A549 (cell line): ENCODE results near the gene DIO3. TPM values are rescaled to one million over a fixed set of nuclear protein-coding genes. Genes with fewer than 3 reads are reported as not detected.

Source experiments
- ATAC-seq, 2 experiments: fragments of 200-7000 bp in 1 of 2; fragments of >200 bp in 1 of 2; cut with Nextera tagmentation in 1 of 2; cut with Tn5 transposase in 1 of 2; 3 replicates each; pipeline versions ENCODE4 v1.8.0 to v1.9.1; 2018 to 2020; ENCODE audit warnings: mild to moderate bottlenecking in 1 of 2, moderate library complexity in 1 of 2
- CTCF ChIA-PET: fragments of 300-600 bp; sonication (Branson Sonifier 250); formaldehyde crosslinking; extraction: SDS; loops from one replicate; lab custom pipeline; 2021; ENCODE audit warnings: antibody characterized with exemption, inconsistent platforms; lab: Yijun Ruan, JAX
- POLR2A ChIA-PET: fragments of 350-600 bp; formaldehyde crosslinking; extraction: SDS; loops from one replicate; lab custom pipeline; 2021; ENCODE audit warnings: antibody characterized with exemption, inconsistent platforms; lab: Yijun Ruan, JAX
- DNase-seq, 2 experiments: peaks; one replicate each; pipeline versions ENCODE4 v3.0.0 to v3.0.0-alpha.2; 2011 to 2016; ENCODE audit warnings: low read depth in 1 of 2, low spot score in 1 of 2
- FAIRE-seq: peaks from 2 replicates; lab custom pipeline; 2011; peaks lifted over from hg19 to GRCh38; lab: Jason Lieb, UNC
- H3K27ac ChIP-seq, 2 experiments: fragments of >200 bp; sonication (Bioruptor Twin); formaldehyde crosslinking; 3 replicates each; pipeline ENCODE4 v1.5.1; 2016 to 2017
- H3K4me1 ChIP-seq: fragments of >200 bp; sonication (Bioruptor Twin); formaldehyde crosslinking; 3 replicates; pipeline ENCODE4 v1.6.1; 2016
- H3K4me2 ChIP-seq: fragments of >200 bp; sonication (Bioruptor Twin); formaldehyde crosslinking; 3 replicates; pipeline ENCODE4 v1.6.1; 2016
- H3K4me3 ChIP-seq: fragments of >200 bp; sonication (Bioruptor Twin); formaldehyde crosslinking; 3 replicates; pipeline ENCODE4 v1.5.1; 2016
- H3K9me3 ChIP-seq: fragments of >200 bp; sonication (Bioruptor Twin); formaldehyde crosslinking; 3 replicates; pipeline ENCODE4 v1.6.1; 2016
- CBX2 ChIP-seq: fragments of 200-600 bp; sonication (generic); IDR thresholded peaks from 2 replicates; pipeline ENCODE4 v1.6.1; 2016; ENCODE audit warnings: low read depth, mild to moderate bottlenecking, borderline replicate concordance
- CEBPB ChIP-seq, 2 experiments: fragments of >200 bp in 1 of 2; sonication (Bioruptor Twin) in 1 of 2; formaldehyde crosslinking in 1 of 2; IDR thresholded peaks; 2 replicates each; pipeline ENCODE4 v1.6.1; 2012 to 2016
- CHD4 ChIP-seq: fragments of 200-600 bp; sonication (generic); IDR thresholded peaks from 2 replicates; pipeline ENCODE4 v1.6.1; 2016; ENCODE audit warnings: antibody characterized with exemption, mild to moderate bottlenecking, borderline replicate concordance
- EHMT2 ChIP-seq: fragments of 200-600 bp; sonication (generic); IDR thresholded peaks from 2 replicates; pipeline ENCODE4 v1.6.1; 2016; ENCODE audit warnings: antibody characterized with exemption, low read depth, mild to moderate bottlenecking, moderate library complexity
- EP300 ChIP-seq, 2 experiments: fragments of >200 bp; sonication (Bioruptor Twin); formaldehyde crosslinking; IDR thresholded peaks; 2 replicates in 1 of 2; 3 replicates in 1 of 2; pipeline ENCODE4 v1.6.1; 2016 to 2017
- HEYL ChIP-seq: fragments of 250-450 bp; sonication (Bioruptor Pico); IDR thresholded peaks from 2 replicates; pipeline ENCODE4 v1.8.0; 2021; ENCODE audit warnings: mild to moderate bottlenecking, moderate library complexity
- HOXA7 ChIP-seq: fragments of 250-450 bp; sonication (Bioruptor Pico); IDR thresholded peaks from 2 replicates; pipeline ENCODE4 v1.5.0; 2020; ENCODE audit warnings: mild to moderate bottlenecking, moderate library complexity
- HOXB13 ChIP-seq: fragments of 250-450 bp; sonication (Bioruptor Pico); IDR thresholded peaks from 2 replicates; pipeline ENCODE4 v1.5.0; 2020; ENCODE audit warnings: low read depth, mild to moderate bottlenecking, moderate library complexity
- HOXB5 ChIP-seq: fragments of 250-450 bp; sonication (Bioruptor Pico); IDR thresholded peaks from 2 replicates; pipeline ENCODE4 v1.5.0; 2020; ENCODE audit warnings: mild to moderate bottlenecking, moderate library complexity
- JUNB ChIP-seq: fragments of >200 bp; sonication (Bioruptor Twin); formaldehyde crosslinking; IDR thresholded peaks from 2 replicates; pipeline ENCODE4 v1.6.1; 2016
- KDM5A ChIP-seq: fragments of 200-600 bp; sonication (generic); IDR thresholded peaks from 2 replicates; pipeline ENCODE4 v1.6.1; 2016; ENCODE audit warnings: antibody characterized with exemption, mild to moderate bottlenecking
- PHF8 ChIP-seq: fragments of 200-600 bp; sonication (generic); IDR thresholded peaks from 2 replicates; pipeline ENCODE4 v1.6.1; 2016; ENCODE audit warnings: low read depth, mild to moderate bottlenecking, antibody characterized with exemption, moderate library complexity, borderline replicate concordance
- RAD21 ChIP-seq, 2 experiments: fragments of >200 bp in 1 of 2; sonication (Bioruptor Twin) in 1 of 2; formaldehyde crosslinking in 1 of 2; IDR thresholded peaks in 1 of 2; conservative IDR thresholded peaks in 1 of 2; 2 replicates in 1 of 2; 3 replicates in 1 of 2; pipeline ENCODE4 v1.6.1; 2012 to 2018; ENCODE audit warnings: inconsistent platforms in 1 of 2
- TFCP2L1 ChIP-seq: fragments of 250-450 bp; sonication (Bioruptor Pico); IDR thresholded peaks from 2 replicates; pipeline ENCODE4 v1.5.0; 2021; ENCODE audit warnings: mild to moderate bottlenecking
- TP53 ChIP-seq: fragments of 250-450 bp; sonication (Bioruptor Pico); IDR thresholded peaks from 2 replicates; pipeline ENCODE4 v1.5.0; 2021; ENCODE audit warnings: mild to moderate bottlenecking, moderate library complexity
- ZNF302 ChIP-seq: fragments of 250-450 bp; sonication (Bioruptor Pico); IDR thresholded peaks from 2 replicates; pipeline ENCODE4 v1.9.0; 2021; ENCODE audit warnings: inconsistent platforms, mild to moderate bottlenecking, moderate library complexity
- ZSCAN20 ChIP-seq: fragments of 250-450 bp; sonication (Bioruptor Pico); IDR thresholded peaks from 2 replicates; pipeline ENCODE4 v1.8.0; 2022; ENCODE audit warnings: mild to moderate bottlenecking, moderate library complexity
- WGBS: methylation state at CpG from one replicate; pipeline ENCODE4 v1.1.6; 2017; ENCODE audit errors: missing lambda C conversion rate; 5-methylcytosine and 5-hydroxymethylcytosine counted together
- polyA plus RNA-seq, 4 experiments: library from polyadenylated mRNA; depleted of rRNA in 3 of 4; stranded (reverse); fragments of >200 nt; fragmentation: RNase III in 1 of 4; extraction: RNeasy Plus Mini Kit Qiagen cat#74134 plus additional on column Dnase treatment in 1 of 4; gene quantifications; 2 replicates in 3 of 4; 3 replicates in 1 of 4; pipeline ENCODE4 v1.2.3, GENCODE V29; 2011 to 2017
- TF ChIP-seq, protein P1 (sequence below): IDR thresholded peaks from 2 replicates; pipeline ENCODE4 v1.6.1; 2012

The DIO3 gene
- polyA plus RNA-seq, 2 of the 4 experiments (the other 2 are of a cell fraction): 0.04 to 0.09 TPM

- no peak overlapping the region for H3K27ac ChIP-seq
- POLR2A ChIA-PET: no interaction called here
- no peak overlapping the region for H3K4me2 ChIP-seq
- 70% methylated on average over 6 of the region's 6 CpGs for WGBS
- no peak for FAIRE-seq
- no peaks in the 10 kb centered on the region for H3K4me1 ChIP-seq
- DNase-seq: no peak
- no peaks in the 10 kb centered on the region; the same call in 2 of the 3 replicates for H3K9me3 ChIP-seq
- ATAC-seq: no peak
- CTCF ChIA-PET: interaction anchor here (0.6 kb wide), 1 partner anchor 30 kb away, joined by 3 read pairs; no protein-coding TSS in a partner anchor
- H3K4me3 ChIP-seq: no peak overlapping the region
- TF ChIP-seq HEYL: no peak
Measured at GRCh38 chr14:101598159-101598558, 36.9 kb downstream of the DIO3 start.

- TF ChIP-seq TP53 (CRISPR knock-in tag): no peak
- TF ChIP-seq HOXB13 (CRISPR knock-in tag): no peak
- no peak for TF ChIP-seq ZSCAN20
- TF ChIP-seq, protein P1, sequence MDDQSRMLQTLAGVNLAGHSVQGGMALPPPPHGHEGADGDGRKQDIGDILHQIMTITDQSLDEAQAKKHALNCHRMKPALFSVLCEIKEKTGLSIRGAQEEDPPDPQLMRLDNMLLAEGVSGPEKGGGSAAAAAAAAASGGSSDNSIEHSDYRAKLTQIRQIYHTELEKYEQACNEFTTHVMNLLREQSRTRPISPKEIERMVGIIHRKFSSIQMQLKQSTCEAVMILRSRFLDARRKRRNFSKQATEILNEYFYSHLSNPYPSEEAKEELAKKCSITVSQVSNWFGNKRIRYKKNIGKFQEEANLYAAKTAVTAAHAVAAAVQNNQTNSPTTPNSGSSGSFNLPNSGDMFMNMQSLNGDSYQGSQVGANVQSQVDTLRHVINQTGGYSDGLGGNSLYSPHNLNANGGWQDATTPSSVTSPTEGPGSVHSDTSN: no peak
- TF ChIP-seq CBX2: no peak
- no peak for TF ChIP-seq HOXB5
- no peak for TF ChIP-seq HOXA7 (CRISPR knock-in tag)
- TF ChIP-seq RAD21 (conservative IDR thresholded peaks at IDR 0.05 in 1 of 2, IDR thresholded peaks at IDR 0.05 in 1 of 2): no peak
- ATAC-seq (no peak), DNase-seq (no peak), FAIRE-seq (no peak)
- Histone ChIP-seq H3K9me3 (no peaks in the 10 kb centered on the region; the same call in 2 of the 3 replicates), H3K4me3 (no peak overlapping the region), H3K4me2 (no peak overlapping the region), H3K4me1 (no peaks in the 10 kb centered on the region), H3K27ac (no peak overlapping the region)
- ChIA-PET POLR2A (no interaction called here), CTCF (interaction anchor here (0.6 kb wide), 2 partner anchors 14 to 29 kb away, joined by 3 read pairs; no protein-coding TSS in a partner anchor)
- 81% methylated on average over 9 of the region's 9 CpGs for WGBS
Measured at GRCh38 chr14:101598571-101599233, 37.4 kb downstream of the DIO3 start.

DNA sequence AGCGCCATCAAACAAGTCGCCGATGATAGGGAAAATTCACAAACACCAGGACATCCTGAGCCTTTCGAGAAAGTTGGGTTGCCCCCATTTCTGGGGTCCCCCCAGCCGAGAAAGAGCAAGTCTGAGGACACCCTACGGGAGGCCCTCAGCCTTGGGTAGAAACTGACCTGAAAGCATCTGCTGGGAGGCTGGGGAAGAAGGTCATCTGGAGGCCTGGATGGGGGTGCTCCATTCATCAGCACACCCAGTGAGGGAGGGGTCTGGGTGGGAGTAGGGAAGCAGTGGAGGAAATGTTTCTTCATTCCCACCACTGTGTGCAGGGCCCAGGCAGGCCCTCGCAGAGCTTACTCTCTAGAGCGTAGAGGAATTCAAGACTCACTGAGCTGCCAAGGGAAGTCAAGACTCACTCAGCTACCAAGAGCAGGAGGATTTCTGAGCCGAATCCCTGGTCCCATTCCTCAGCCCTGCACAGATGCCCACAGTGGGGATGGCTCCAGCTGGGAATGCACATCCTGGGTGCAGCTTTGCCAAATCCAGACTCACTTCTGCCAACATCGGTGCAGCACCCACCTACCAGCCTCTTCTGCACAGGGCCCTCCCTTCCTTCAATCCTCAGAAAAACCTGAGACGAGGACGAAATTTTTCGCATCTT, 38.1 kb downstream of the DIO3 start:
- CTCF ChIA-PET: interaction anchor here (0.6 kb wide), 1 partner anchor 13 kb away, joined by 3 read pairs; no protein-coding TSS in a partner anchor
- no peak for ATAC-seq
- H3K27ac ChIP-seq: no peak overlapping the region
- H3K9me3 ChIP-seq: no peaks in the 10 kb centered on the region; the same call in 2 of the 3 replicates
- WGBS: 82% methylated on average over 13 of the region's 13 CpGs
- no peak overlapping the region for H3K4me3 ChIP-seq
- no peaks in the 10 kb centered on the region for H3K4me1 ChIP-seq
- no peak for FAIRE-seq
- no peak for TF ChIP-seq CHD4
- TF ChIP-seq EP300 (IDR thresholded peaks at IDR 0.05): no peak
- TF ChIP-seq TFCP2L1 (CRISPR knock-in tag): no peak
- no peak for TF ChIP-seq PHF8
- no peak for TF ChIP-seq ZNF302 (CRISPR knock-in tag)
- no peak for TF ChIP-seq HOXA7 (CRISPR knock-in tag)
- no peak overlapping the region for H3K4me2 ChIP-seq
- POLR2A ChIA-PET: no interaction called here
- no peak for DNase-seq

DNA sequence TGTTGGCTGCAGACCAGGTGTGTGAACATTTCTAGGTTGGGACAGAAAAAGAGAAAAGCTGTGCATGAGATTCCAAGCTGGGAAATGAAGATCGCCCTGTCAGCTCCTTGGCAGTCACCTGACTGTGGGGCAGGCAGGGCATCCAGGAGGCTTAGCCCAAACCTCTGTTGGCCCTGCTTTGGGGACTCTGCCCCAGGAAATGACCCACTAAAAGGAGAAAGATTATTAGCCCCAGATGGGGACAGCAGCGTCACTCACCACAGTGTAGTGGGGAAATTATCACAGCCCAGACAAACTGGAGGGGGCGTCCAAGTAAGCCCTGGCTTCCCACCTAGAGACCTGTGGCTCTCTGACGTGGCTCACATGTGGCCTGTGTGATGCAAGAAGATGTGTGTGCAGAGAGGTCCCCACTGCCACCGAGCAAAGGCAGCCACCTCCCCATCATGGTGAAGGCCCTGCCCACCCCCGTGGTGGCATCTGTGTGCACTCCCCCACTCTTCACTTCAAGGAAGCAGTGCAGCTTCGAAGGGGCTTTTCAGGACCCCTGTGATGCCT, 39.1 kb downstream of the DIO3 start:
- H3K27ac ChIP-seq: no peak overlapping the region
- ATAC-seq (no peak), FAIRE-seq (no peak), DNase-seq (no peak)
- H3K4me2 ChIP-seq: no peak overlapping the region
- ChIA-PET CTCF (no interaction called here), POLR2A (no interaction called here)
- H3K9me3 ChIP-seq: no peaks in the 10 kb centered on the region; the same call in 2 of the 3 replicates
- 70% methylated on average over 7 of the region's 7 CpGs for WGBS
- TF ChIP-seq EHMT2 (no peak), KDM5A (no peak), JUNB (no peak), HOXB5 (no peak), CEBPB (IDR thresholded peaks at IDR 0.05) (no peak), ZNF302 (CRISPR knock-in tag) (no peak)
- H3K4me3 ChIP-seq: no peak overlapping the region
- no peaks in the 10 kb centered on the region for H3K4me1 ChIP-seq
